Left kidney (tissue), 8 donors: ENCODE results near the gene CCL3. TPM values are rescaled to one million over a fixed set of nuclear protein-coding genes. Genes with fewer than 3 reads are reported as not detected.
"Not testable (repeated sequence)": the region's sequence is repeated elsewhere in the genome, so short reads cannot be mapped to it uniquely, and the experiment has no call there.

ENCODE experiments used
- DNase-seq: peaks from one replicate; pipeline ENCODE4 v3.0.0-alpha.2; 2013
- long read RNA-seq, 8 donors: transcript quantifications; one replicate each; lab custom pipeline, GENCODE V29; 2026
- polyA plus RNA-seq: library from polyadenylated mRNA; unstranded; fragments of 120-200 nt; gene quantifications from one replicate; pipeline ENCODE4 v1.2.1, GENCODE V29; 2013; ENCODE audit not compliant: insufficient read length

The CCL3 gene
- 3.9 TPM for polyA plus RNA-seq
- long read RNA-seq, donor 1: 0 reads
- long read RNA-seq, donor 2, partial matches to known transcripts: 0 of 2 reads
- long read RNA-seq, donor 2, other reads (novel, unspliced or antisense): 0 of 2 reads
- long read RNA-seq, donor 3, partial matches to known transcripts: 0 of 2 reads
- long read RNA-seq, donor 3, other reads (novel, unspliced or antisense): 0 of 2 reads
- long read RNA-seq, donor 4: 0 reads
- long read RNA-seq, donor 5, partial matches to known transcripts: 0 of 4 reads
- long read RNA-seq, donor 5, other reads (novel, unspliced or antisense): 0 of 4 reads
- long read RNA-seq, donor 6, partial matches to known transcripts: 0 of 1 reads
- long read RNA-seq, donor 6, other reads (novel, unspliced or antisense): 0 of 1 reads
- long read RNA-seq, donor 7: 0 reads
- long read RNA-seq, donor 8, partial matches to known transcripts: 0 of 1 reads
- long read RNA-seq, donor 8, other reads (novel, unspliced or antisense): 0 of 1 reads

DNA sequence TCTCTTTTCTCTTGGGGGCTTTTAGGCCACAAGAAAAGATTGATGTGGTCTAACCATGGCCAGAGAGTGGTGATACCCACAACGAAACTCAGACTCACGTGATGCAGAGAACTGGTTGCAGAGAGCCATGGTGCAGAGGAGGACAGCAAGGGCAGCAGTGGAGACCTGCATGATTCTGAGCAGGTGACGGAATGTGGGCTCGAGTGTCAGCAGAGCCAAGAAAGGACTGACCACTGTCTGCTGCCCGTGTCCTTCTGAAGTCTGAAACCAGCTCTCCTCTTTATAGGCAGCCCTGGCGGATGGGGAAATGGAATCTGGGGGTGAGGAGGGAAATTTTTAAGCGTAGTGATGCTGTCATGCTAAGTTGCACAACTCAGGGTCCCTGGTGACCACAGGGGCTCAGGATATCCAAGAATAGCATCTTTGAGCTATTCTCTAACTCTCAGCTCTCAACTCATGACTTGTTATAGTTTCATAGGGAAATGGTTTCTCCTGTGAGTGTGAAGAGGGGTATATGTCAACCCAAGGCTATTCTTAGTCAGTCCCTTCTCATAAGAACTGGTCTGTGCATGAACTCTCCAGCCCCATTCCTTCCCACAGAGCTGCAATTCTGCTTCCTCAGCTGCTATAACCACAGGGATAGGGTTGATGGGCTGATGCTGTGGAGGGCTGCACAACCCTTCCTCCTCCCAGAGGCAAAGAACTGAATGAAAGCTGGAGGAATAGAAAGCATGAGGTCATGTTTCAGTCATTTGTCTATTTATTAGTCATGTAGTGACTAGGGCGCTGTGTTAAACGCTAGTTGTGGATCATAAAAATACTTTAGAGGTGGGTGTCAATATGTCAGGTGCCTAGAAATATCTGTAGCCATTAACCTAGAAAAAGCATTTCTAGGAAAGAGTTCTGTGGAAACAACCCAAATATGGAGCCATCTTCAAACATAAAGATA lies at the start of gene CCL3:
Gene CCL3, minus strand, starts transcription at position 256 of the 949 bp plus-strand sequence. Its CDS starts 85 bp downstream, at position 171.
- DNase-seq: no peak

- no peak for DNase-seq
Observed at GRCh38 chr17:36136439-36136838, 46.5 kb upstream of the CCL3 start.

- no peak for DNase-seq
Observed at GRCh38 chr17:36136036-36136435, 46.1 kb upstream of the CCL3 start.

GRCh38 chr17:36135465-36135864 lies 45.5 kb upstream of the CCL3 start:
- DNase-seq: no peak

GRCh38 chr17:36133602-36134236 lies 43.8 kb upstream of the CCL3 start:
- DNase-seq: peak; percentile 75

DNA sequence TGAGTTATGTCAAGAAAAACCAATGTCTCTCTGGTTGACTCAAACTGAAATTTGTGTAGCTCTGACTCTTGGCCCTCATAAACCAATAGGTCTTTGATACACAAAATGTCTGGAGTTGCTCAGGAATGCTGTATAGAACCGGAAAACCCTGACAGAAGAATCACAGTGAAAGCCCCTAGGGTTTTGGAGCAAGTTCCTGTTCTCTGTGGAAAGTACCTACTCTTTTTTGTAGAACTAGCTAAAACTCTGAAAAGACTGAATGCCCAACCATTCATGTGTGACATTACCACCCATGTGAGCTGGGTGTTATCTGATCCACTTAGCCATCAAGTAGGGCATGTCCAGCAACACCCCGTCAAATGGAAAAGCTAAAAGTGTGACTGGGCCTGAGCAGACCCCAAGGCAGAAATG lies 42.5 kb upstream of the CCL3 start:
- peak; percentile 11 for DNase-seq

DNA sequence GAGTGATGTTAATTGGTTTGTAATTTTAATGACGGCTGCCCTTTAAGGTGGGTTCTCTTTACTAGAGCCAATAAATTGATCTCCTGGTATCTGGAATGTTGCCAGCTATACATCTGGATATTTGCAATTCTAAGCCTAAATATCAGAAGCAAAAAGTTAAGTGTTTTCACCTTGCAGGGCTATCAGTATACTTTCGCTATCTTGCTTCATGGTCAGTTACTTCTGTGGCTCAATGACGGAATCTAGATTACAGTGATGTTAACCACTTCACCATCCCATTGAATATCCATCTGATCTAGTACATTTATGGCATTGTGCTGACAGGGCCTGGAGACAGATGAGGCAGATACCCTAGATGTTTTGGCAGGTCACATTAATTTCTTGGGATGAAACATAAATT lies 42.0 kb upstream of the CCL3 start:
- no peak for DNase-seq

DNA sequence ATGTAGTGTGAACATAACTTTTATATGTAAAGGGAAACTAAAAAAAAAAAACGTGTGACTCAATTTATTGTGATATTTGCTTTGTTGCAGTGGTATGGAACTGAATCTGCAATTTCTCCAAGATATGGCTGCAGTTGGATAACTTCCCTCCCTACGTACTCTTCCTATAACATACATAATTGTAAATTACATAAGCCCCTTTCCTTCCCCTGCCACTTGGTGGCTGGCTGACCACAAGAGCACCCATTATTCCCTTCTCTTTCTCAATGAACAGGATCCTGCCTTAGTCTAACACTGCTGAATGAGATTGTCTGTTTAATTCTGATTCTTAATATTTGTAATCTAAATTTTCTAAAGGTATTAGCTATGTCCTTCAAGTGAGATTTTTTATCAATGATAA lies 41.5 kb upstream of the CCL3 start:
- DNase-seq: no peak

DNA sequence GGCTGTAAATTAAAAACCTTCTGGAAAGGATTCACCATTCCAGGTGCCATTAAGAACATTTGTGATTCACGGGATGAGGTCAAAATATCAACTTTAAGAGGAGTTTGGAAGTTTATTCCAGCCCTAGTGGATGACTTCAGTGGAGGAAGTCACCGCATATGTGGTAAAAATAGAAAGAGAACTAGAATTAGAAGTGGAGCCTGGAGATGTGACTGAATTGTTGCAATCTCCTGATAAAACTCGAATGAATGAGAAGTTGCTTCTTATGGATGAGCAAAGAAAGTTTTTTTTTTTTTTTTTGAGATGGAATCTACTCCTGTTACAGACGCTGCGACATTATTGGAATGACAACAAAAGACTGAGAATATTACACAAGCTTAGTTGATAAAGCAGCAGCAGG lies 40.4 kb upstream of the CCL3 start:
- no peak for DNase-seq

DNA sequence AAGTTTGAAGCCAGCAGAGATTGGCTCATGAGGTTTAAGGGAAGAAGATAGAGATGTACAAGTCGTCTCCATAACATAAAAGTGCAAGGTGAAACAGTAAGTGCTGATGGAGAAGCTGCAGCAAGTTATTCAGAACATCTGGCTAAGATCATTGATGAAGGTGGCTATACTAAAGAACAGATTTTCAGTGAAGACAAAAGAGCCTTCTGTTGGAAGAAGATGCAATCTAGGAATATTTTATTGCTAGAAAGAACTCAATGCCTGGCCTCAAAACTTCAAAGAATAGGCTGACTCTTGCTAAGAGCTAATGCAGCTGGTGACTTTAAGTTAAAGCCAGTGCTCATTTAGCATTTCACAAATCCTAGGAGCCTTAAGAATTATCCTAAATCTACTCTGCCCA lies 39.7 kb upstream of the CCL3 start:
- DNase-seq: no peak

DNA sequence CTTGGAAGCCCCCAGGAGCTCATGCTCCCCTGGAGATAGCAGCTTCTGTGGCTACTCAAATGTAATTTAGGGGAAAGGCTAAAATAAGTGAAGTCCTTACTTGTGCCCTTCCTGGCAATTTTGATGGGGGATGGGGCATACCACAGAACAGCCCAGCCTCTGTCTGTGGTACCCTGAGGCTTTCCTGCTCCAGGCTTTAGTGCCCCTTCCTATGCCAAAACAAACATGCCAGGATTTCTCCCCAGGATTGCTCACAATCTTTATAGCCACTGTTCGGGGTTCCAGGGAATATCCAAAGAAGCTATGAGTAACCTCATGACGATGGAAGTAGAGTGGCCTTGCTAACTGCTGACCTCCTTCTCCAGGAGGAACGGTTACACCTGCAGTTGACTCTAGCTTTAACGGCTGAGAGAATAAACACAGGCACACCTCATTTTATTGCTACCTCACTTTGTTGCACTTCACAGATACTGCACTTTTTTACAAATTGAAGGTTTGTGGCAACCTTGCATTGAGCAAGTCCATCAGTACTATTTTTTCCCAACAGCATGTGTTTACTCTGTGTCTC lies 38.6 kb upstream of the CCL3 start:
- DNase-seq: no peak

GRCh38 chr17:36127911-36128310 lies 38.0 kb upstream of the CCL3 start:
- no peak for DNase-seq

DNA sequence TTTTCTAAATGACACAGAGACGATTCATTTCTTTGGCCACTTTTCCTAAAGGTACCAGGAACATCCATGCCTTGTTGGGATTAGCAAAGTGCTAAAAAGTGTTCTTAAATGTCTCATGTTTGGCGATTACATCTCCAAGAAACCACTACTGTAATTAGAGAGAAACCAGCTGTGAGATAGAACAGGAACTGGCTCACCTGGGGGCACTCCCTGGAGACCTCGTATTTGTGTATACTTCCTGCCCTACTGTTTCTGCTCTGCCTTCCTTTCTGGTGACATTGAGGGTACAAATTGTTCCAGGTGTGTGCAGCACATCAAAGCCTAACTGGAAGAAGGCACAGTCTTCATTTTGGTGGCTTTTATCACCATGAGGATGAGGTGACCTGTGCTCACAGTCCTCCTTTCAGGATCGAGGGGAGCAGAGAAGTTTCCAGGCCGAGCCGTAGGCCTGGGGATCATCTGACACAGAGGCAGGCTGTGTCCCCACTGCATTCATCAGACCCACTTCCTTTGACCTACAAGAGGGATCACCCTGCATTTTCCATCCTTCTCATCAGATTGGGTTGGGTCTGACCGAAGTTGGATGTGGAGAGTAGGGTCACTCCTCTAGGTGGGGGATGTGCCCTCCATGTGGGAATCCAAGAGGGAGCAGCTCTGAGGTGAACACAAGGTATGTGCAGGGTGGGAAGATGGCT lies 37.4 kb upstream of the CCL3 start:
- no peak for DNase-seq

DNA sequence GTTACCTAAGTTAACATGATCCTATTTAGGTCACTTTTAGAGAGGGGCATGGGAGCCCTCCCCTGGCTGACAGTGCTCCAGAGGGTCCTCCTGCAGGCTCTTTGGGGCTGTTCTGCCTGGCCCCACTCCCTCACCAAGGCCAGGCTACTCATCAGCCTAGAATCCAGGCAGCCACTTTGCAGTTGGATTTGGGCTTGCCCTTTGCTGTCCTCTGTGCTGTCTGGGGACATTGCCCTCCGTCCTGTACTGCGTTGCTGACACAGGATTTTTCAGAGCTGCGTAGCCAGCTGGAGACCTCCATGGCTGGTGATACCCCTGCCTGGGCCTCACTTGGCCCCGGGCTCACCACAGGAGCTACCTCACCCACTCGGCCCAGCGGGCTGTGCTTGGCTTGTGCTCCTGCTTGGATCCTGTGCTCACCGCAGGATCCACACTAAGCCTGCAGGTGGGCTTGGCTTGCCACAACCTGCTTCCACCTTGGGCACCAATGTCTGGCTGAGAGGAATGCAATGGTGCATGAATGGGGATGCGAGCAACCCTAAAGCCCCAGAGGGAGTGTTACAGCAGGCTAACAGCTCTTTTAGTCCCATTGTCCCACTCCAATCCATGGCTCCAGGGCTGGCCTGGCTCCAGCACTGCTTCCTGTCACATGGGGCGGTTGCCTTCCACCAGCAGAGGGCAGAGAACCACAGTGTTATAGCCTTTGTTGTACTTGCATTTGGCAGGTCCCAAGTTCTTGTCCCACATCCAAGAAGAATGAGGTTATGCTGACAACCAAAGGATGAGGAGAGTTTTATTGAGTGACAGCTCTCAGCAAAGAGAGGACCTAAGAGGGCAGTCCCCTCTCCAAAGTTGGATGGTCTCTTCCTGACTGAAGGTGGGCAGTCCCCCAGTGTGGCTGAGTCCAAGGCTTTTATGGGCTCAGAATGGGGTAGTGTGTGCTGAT lies 35.2 kb upstream of the CCL3 start:
- no peak for DNase-seq

- no peak for DNase-seq
Observed at GRCh38 chr17:36123431-36123830, 33.5 kb upstream of the CCL3 start.

- not testable (repeated sequence) for DNase-seq
Observed at GRCh38 chr17:36121099-36121498, 31.2 kb upstream of the CCL3 start.

- DNase-seq: no peak
Observed at GRCh38 chr17:36120221-36120620, 30.3 kb upstream of the CCL3 start.

- no peak for DNase-seq
Observed at GRCh38 chr17:36118477-36119353, 28.8 kb upstream of the CCL3 start.
